ENCODE results near the gene CD58. TPM values are rescaled to one million over a fixed set of nuclear protein-coding genes. Genes with fewer than 3 reads are reported as not detected.

CD58 gene
- polyA plus RNA-seq, 1 of the 3 experiments (the other 2 are of a cell fraction), result 18.1 TPM

DNA sequence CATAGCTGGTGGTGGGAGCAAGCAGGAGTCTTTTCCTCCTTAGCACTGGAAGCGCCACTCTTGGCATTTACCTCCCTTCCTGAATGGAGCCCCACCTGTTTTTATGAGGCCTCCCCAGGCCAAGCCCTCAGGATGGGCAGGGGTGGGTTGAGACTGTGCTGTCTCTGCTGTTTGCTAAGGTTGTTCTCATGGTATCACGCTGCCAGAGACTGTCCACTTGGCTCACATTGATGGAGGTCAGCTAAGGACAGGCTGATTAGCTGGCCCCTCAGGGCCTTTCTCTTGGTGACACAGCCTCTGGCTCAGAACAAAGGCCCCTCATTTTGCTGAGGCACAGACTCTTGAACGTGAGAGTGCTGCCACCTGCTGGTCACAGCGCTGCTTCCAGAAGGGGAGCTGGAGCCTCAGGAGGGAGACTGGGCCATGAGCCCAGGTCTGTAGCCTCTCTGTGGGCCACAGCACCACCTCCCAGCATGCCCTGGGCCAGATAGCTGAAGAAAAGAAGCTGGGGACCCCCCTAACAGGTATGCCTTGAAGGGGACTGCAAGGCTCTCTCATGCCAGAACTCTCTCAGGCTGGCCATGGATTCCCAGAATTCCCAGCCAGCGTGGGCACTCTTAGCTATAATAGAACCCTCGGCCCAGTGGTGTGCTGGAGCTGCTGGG is 85.6 kb downstream of the CD58 start (continued):
- TF ChIP-seq, protein P1, sequence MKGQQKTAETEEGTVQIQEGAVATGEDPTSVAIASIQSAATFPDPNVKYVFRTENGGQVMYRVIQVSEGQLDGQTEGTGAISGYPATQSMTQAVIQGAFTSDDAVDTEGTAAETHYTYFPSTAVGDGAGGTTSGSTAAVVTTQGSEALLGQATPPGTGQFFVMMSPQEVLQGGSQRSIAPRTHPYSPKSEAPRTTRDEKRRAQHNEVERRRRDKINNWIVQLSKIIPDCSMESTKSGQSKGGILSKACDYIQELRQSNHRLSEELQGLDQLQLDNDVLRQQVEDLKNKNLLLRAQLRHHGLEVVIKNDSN (IDR thresholded peaks at IDR 0.05; ENCODE audit: borderline replicate concordance, low read depth), result no peak
- TF ChIP-seq SMC3 (IDR thresholded peaks at IDR 0.05; ENCODE audit: low read depth, low read length), result peak; percentile 95
- no peak for TF ChIP-seq EP300 (IDR thresholded peaks at IDR 0.05; ENCODE audit: borderline replicate concordance in 1 of 2, low read depth in 1 of 2, low read length in 1 of 2)
- no peak for TF ChIP-seq TEAD4 (IDR thresholded peaks at IDR 0.05; ENCODE audit: borderline replicate concordance, insufficient read depth)

DNA sequence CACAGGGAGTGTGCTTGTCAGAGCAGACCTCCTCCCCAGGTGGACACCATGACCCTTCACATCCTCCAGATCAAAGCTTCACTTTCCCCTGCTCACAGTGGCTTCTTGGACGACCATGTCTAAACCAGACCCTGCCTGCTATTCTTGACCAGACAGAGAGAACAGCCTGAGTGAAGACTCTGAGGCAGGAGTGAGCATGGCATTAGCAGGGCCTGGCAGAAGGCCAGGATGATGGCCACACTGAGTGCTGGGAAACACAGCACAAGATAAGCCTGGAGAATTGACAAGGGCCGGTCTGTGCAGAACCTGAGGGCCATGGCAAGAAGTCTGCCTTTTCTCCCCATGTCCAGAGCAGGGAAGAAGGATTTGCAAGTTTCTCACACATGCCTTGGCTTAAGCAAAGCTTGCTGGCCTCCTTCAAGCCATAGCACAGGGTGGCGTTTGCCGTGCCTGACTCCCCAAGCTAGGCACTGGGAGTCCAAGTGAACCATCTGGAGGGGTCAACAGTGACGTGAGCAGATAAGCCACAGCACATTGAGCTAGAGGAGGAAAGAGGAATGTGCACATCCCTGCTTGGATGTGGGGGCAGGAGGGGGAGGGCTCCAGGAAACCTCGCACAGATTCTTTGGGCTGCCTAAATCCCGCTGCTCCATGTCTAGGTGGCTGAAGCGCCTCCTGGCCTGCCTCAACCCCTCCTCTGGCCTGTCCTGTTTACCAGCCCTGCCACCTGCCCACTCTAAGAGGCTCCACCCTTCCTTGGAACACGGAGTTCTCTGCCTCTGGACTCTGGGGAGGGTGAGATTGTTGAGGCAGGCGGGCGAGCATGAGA is 87.1 kb downstream of the CD58 start:
- 75% methylated on average over 6 of the region's 11 CpGs for WGBS (ENCODE audit: low lambda C conversion rate)
- no peak overlapping the region for H3K4me2 ChIP-seq
- H3K27me3 ChIP-seq (ENCODE audit: insufficient read depth), result no peaks in the 10 kb centered on the region

More for the DNA sequence above, 87.1 kb downstream of the CD58 start:
- Histone ChIP-seq H3K4me3 (ENCODE audit: low read depth in 2 of 2, low read length in 1 of 2) (no peak overlapping the region), H3F3A (replicated peaks; ENCODE audit: insufficient read depth) (no peaks in the 10 kb centered on the region), H2AFZ (ENCODE audit: low read depth) (no peak overlapping the region), H3K4me1 (ENCODE audit: control insufficient read depth in 1 of 2, insufficient read depth in 2 of 2, low read depth in 1 of 2, low read length in 1 of 2) (peaks cover 15 to 34% of the 10 kb centered on the region in 2 experiments; a peak in 3 of 4 replicates), H3K36me3 (replicated peaks in 1 of 2; ENCODE audit: control insufficient read depth in 1 of 2, insufficient read depth in 2 of 2, low read length in 1 of 2) (no peaks in the 10 kb centered on the region), H3K9ac (no peak overlapping the region), H3K9me3 (no peaks in the 10 kb centered on the region), H3K9me2 (no peaks in the 10 kb centered on the region), H3K27ac (ENCODE audit: low read depth in 2 of 2, low read length in 1 of 2) (peak overlapping the region in 1 of 2 experiments; percentile 50; a peak in 2 of 4 replicates), H3K79me2 (ENCODE audit: insufficient read depth) (no peaks in the 10 kb centered on the region), H4K20me1 (ENCODE audit: insufficient read depth) (no peaks in the 10 kb centered on the region)
- DNase-seq, result peak; percentile 50
- POLR2A ChIA-PET, result interaction anchor here (2.1 to 2.7 kb wide), 2 partner anchors 12 to 345 kb away, joined by 6 to 29 read pairs; no protein-coding TSS in a partner anchor
- CTCF ChIA-PET, result interaction anchor here (0.7 to 29.6 kb wide), 18 partner anchors 8 to 359 kb away, joined by 3 to 1099 read pairs (median 16); no protein-coding TSS in a partner anchor
- TF ChIP-seq, protein P2, sequence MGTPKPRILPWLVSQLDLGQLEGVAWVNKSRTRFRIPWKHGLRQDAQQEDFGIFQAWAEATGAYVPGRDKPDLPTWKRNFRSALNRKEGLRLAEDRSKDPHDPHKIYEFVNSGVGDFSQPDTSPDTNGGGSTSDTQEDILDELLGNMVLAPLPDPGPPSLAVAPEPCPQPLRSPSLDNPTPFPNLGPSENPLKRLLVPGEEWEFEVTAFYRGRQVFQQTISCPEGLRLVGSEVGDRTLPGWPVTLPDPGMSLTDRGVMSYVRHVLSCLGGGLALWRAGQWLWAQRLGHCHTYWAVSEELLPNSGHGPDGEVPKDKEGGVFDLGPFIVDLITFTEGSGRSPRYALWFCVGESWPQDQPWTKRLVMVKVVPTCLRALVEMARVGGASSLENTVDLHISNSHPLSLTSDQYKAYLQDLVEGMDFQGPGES (IDR thresholded peaks at IDR 0.05; ENCODE audit: low read depth, low read length), result no peak
- TF ChIP-seq FOSL2 (IDR thresholded peaks at IDR 0.05; ENCODE audit: borderline replicate concordance, low read depth), result no peak
- TF ChIP-seq TAF1 (IDR thresholded peaks at IDR 0.05; ENCODE audit: borderline replicate concordance, low read depth, low read length), result no peak
- peak; percentile 10; the same call in 1 of the 2 replicates for TF ChIP-seq RAD21 (IDR thresholded peaks at IDR 0.05; ENCODE audit: low read length)
- no peak for TF ChIP-seq FOXJ3 (CRISPR knock-in tag; IDR thresholded peaks at IDR 0.05)
- TF ChIP-seq, protein P3, sequence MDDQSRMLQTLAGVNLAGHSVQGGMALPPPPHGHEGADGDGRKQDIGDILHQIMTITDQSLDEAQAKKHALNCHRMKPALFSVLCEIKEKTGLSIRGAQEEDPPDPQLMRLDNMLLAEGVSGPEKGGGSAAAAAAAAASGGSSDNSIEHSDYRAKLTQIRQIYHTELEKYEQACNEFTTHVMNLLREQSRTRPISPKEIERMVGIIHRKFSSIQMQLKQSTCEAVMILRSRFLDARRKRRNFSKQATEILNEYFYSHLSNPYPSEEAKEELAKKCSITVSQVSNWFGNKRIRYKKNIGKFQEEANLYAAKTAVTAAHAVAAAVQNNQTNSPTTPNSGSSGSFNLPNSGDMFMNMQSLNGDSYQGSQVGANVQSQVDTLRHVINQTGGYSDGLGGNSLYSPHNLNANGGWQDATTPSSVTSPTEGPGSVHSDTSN (IDR thresholded peaks at IDR 0.05), result no peak
